AG04449 (cell line): ENCODE results near the gene DAND5.

Experiments
- CTCF ChIA-PET: fragments of 350-600 bp; formaldehyde crosslinking; extraction: SDS; loops from one replicate; lab custom pipeline; 2021; ENCODE audit warnings: antibody characterized with exemption; lab: Yijun Ruan, JAX
- POLR2A ChIA-PET: fragments of 400-600, 350-600 bp; formaldehyde crosslinking; extraction: SDS; loops from one replicate; lab custom pipeline; 2020; ENCODE audit warnings: antibody characterized with exemption, inconsistent platforms; lab: Yijun Ruan, JAX
- DNase-seq: peaks from one replicate; pipeline ENCODE4 v3.0.0-alpha.2; 2010; ENCODE audit warnings: low read depth, low spot score
- H3K4me3 ChIP-seq: 2 replicates; pipeline ENCODE4 v1.5.1; 2011; ENCODE audit warnings: low read depth, mild to moderate bottlenecking, control low read depth, low read length
- CTCF ChIP-seq: IDR thresholded peaks from one replicate; pipeline ENCODE4 v1.5.1; 2011; ENCODE audit warnings: mild to moderate bottlenecking, moderate library complexity, low read length, control low read depth, inconsistent platforms; ENCODE audit not compliant: insufficient read depth; ENCODE audit errors: missing control alignments

DAND5 gene

DNA sequence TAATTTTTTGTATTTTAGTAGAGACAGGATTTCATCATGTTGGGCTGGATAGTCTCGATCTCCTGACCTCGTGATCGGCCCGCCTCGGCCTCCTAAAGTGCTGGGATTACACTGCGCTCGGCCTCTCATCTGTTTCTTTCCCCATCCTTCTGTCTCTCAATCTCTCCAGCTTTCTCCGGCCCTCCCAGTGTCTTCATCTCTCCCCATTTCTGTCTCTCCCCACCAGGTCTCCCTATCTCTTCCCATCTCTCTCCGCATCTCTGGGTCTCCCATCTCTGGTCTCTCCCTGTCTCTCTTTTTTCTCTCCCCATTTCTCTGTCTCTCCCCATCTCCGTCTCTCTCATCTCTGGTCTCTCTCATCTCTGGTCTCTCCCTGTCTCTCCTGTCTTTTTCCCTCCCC is 13.7 kb downstream of the DAND5 start:
- no peak for DNase-seq
- no peak for TF ChIP-seq CTCF
- peak overlapping the region; percentile 52 for H3K4me3 ChIP-seq
- ChIA-PET CTCF (interaction anchor here (0.6 to 14.7 kb wide), 16 partner anchors 9 to 295 kb away, joined by 3 to 573 read pairs (median 4); no protein-coding TSS in a partner anchor), POLR2A (no interaction called here)

DNA sequence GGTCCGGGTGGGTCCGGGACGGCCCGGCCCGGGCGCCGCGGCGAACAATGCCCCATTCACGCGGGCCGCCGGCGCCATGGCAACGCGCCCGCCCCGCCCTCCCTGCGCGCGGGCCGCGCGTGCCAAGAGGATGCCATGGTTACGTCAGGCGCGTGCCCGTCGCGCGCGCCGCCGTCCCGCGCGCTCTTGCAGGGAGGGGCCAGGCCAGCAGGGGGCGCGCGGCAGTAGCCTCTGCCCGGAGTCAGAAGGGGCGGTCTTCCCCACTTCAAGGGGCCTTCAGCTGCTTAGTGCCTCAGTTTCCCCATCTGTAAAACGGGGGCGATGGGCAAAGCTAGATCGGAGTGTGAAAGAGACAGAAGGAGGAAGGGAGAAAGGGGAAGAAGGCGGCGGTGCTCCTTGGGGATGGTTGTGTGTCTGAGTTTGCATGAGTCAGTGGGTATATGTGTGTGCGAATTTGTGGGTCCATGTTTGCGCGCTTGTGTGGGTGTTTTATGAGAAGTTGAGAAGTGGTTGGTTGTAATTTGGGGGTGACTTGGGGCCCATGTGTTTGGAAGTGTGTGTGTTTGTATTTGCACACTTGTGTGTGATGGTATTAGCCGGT is 14.3 kb downstream of the DAND5 start:
- POLR2A ChIA-PET, result no interaction called here
- CTCF ChIA-PET, result interaction anchor here (0.6 to 14.7 kb wide), 19 partner anchors 9 to 294 kb away, joined by 3 to 573 read pairs (median 5); no protein-coding TSS in a partner anchor
- TF ChIP-seq CTCF, result peak; percentile 87
- peak overlapping the region; percentile 52 for H3K4me3 ChIP-seq
- no peak for DNase-seq

DNA sequence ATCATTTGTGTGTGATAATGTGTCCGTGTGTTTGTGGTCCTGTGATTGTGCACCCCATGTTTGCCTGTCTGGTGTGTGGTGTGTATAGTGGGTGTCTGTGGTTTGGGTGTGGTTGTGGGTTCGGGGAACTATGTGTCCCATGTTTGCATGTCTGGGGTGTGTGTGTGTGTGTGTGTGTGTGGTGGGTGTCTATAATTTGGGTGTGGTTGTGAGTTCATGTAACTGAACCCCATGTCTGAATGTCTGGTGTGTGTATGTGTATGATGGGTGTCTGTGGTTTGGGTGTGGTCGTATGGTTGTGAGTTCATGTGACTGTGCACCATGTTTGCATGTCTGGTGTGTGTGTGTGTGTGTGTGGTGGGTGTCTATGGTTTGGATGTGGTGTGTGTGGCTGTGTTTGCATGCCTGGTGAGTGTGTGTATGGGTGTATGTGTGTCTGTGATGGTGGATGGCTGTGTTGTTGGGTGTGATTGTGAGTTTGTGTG is 14.8 kb downstream of the DAND5 start:
- ChIA-PET CTCF (interaction anchor here (0.6 to 14.7 kb wide), 16 partner anchors 8 to 135 kb away, joined by 3 to 573 read pairs (median 4); no protein-coding TSS in a partner anchor), POLR2A (no interaction called here)
- no peak for TF ChIP-seq CTCF
- no peak for DNase-seq
- H3K4me3 ChIP-seq, result no peak overlapping the region

DNA sequence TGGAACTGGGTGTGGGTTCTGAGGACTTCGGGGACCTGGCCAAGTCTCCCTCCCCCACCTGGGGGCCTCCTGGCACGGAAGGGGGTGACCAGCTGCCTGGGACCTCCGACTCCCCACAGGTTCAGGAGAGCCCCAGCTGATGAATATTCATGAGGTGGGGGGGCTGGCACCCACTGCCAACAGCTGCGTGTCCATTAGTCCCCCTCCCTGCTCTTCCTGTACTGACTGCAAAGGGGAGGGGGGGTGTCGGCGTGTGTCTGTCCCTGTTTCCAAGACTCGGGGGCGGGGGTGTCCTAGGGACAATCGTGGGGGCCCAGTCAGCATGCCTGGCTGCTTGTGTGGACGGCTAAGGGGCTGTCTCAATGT is 15.3 kb downstream of the DAND5 start:
- POLR2A ChIA-PET, result no interaction called here
- CTCF ChIA-PET, result interaction anchor here (1.0 to 14.7 kb wide), 13 partner anchors 8 to 120 kb away, joined by 3 to 573 read pairs (median 5); no protein-coding TSS in a partner anchor
- DNase-seq, result no peak
- H3K4me3 ChIP-seq, result no peak overlapping the region
- no peak for TF ChIP-seq CTCF

DNA sequence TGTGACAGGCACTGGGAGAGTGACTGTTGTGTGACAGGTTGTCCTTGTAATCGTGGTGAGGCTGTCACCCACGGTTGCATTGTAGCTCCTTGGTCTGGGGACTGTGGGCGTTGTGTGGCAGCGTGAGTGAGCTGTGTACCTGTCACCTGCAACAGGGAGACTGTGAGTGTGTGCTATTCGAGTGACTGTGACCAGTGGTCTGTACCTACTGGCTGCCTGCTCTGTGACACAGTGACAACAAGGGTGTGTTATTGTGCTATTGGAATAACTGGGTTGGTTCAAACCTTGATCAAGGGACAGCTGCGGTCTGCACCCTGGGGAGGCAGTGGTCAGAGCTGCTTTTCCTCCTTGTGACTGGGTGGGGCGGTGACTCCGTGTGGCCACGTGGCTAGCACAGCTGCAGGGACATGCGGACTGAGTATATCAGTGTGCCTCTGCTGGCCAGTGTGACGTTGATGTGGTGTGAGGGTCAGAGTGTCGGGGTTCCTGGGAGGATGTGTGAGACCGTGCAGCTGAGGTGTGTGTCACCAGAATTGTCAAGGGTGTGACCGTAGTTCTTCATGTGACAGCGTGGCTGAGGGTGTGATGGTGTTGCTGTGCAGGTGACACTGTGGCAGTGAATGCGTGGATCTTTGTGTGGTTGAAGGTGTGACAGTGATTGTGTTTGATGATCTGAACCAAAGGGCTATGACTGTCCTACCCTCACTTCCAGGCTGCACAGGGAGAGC is 15.8 kb downstream of the DAND5 start:
- H3K4me3 ChIP-seq, result no peak overlapping the region
- ChIA-PET POLR2A (interaction anchor here (0.6 to 1.1 kb wide), 2 partner anchors 21 to 143 kb away, joined by 3 read pairs; no protein-coding TSS in a partner anchor), CTCF (interaction anchor here (1.0 to 14.7 kb wide), 15 partner anchors 8 to 121 kb away, joined by 3 to 573 read pairs (median 5); no protein-coding TSS in a partner anchor)
- TF ChIP-seq CTCF, result no peak
- no peak for DNase-seq

- ChIA-PET CTCF (interaction anchor here (0.8 to 14.7 kb wide), 6 partner anchors 9 to 100 kb away, joined by 3 to 573 read pairs (median 7); no protein-coding TSS in a partner anchor), POLR2A (no interaction called here)
- no peak for DNase-seq
- H3K4me3 ChIP-seq, result no peak overlapping the region
- no peak for TF ChIP-seq CTCF
Measured at GRCh38 chr19:12986726-12987125, 17.4 kb downstream of the DAND5 start.
